Measurements from ENCODE around the gene PIK3CD. TPM values are rescaled to one million over a fixed set of nuclear protein-coding genes. Genes with fewer than 3 reads are reported as not detected.
A peak's percentile ranks its signal among the peaks of the same experiment; 100 is the strongest.
"Not testable (repeated sequence)": the region's sequence is repeated elsewhere in the genome, so short reads cannot be mapped to it uniquely, and the experiment has no call there.

The PIK3CD gene
- total RNA-seq, 2 donors from 2014 or later, result 177 to 204 TPM

GRCh38 chr1:9671377-9672140 is 20.0 kb downstream of the PIK3CD start:
- H3K9me3 ChIP-seq (ENCODE audit: control insufficient read depth, low read length, poor library complexity, severe bottlenecking), result no peaks in the 10 kb centered on the region
- no peak for DNase-seq
- Mint-ChIP-seq H3K27ac (peak overlapping the region; percentile 32), H3K4me1 (peaks cover 35% of the 10 kb centered on the region), H3K27me3 (no peaks in the 10 kb centered on the region), H3K4me3 (no peak overlapping the region), H3K36me3 (ENCODE audit: low read depth) (no peaks in the 10 kb centered on the region)
- ATAC-seq, result peak; percentile 20

- DNase-seq (no peak), ATAC-seq (no peak)
- H3K9me3 ChIP-seq (ENCODE audit: control insufficient read depth, low read length, poor library complexity, severe bottlenecking), result no peaks in the 10 kb centered on the region
- H3K36me3 Mint-ChIP-seq (ENCODE audit: low read depth), result peaks cover 4% of the 10 kb centered on the region
- H3K4me1 Mint-ChIP-seq, result peaks cover 42% of the 10 kb centered on the region
- H3K27me3 Mint-ChIP-seq, result no peaks in the 10 kb centered on the region
- H3K4me3 Mint-ChIP-seq, result no peak overlapping the region
- H3K27ac Mint-ChIP-seq, result peak overlapping the region; percentile 74
Observed at GRCh38 chr1:9672444-9672843, 20.9 kb downstream of the PIK3CD start.

- H3K4me1 Mint-ChIP-seq, result peaks cover 46% of the 10 kb centered on the region
- DNase-seq (no peak), ATAC-seq (no peak)
- H3K9me3 ChIP-seq (ENCODE audit: control insufficient read depth, low read length, poor library complexity, severe bottlenecking), result no peaks in the 10 kb centered on the region
- no peaks in the 10 kb centered on the region for H3K27me3 Mint-ChIP-seq
- H3K36me3 Mint-ChIP-seq (ENCODE audit: low read depth), result peaks cover 4% of the 10 kb centered on the region
- no peak overlapping the region for H3K4me3 Mint-ChIP-seq
- peak overlapping the region; percentile 81 for H3K27ac Mint-ChIP-seq
Observed at GRCh38 chr1:9675393-9675792, 23.9 kb downstream of the PIK3CD start.

GRCh38 chr1:9676128-9676527 is 24.6 kb downstream of the PIK3CD start:
- DNase-seq; H3K4me3 Mint-ChIP-seq; ATAC-seq; H3K36me3 Mint-ChIP-seq (ENCODE audit: low read depth); H3K9me3 ChIP-seq (ENCODE audit: control insufficient read depth, low read length, poor library complexity, severe bottlenecking); H3K27me3 Mint-ChIP-seq: not testable (repeated sequence)
- H3K27ac Mint-ChIP-seq, result peak overlapping the region; percentile 81
- peaks cover 44% of the 10 kb centered on the region for H3K4me1 Mint-ChIP-seq

GRCh38 chr1:9676815-9677393 is 25.4 kb downstream of the PIK3CD start:
- Mint-ChIP-seq H3K27me3 (no peaks in the 10 kb centered on the region), H3K36me3 (ENCODE audit: low read depth) (peaks cover 4% of the 10 kb centered on the region), H3K4me3 (peak overlapping the region; percentile 49), H3K4me1 (peaks cover 42% of the 10 kb centered on the region), H3K27ac (peak overlapping the region; percentile 81)
- DNase-seq (no peak), ATAC-seq (no peak)
- H3K9me3 ChIP-seq (ENCODE audit: control insufficient read depth, low read length, poor library complexity, severe bottlenecking), result no peaks in the 10 kb centered on the region

- H3K36me3 Mint-ChIP-seq (ENCODE audit: low read depth), result peaks cover 4% of the 10 kb centered on the region
- H3K27ac Mint-ChIP-seq, result peak overlapping the region; percentile 72
- DNase-seq, result no peak
- H3K27me3 Mint-ChIP-seq, result no peaks in the 10 kb centered on the region
- no peak for ATAC-seq
- no peak overlapping the region for H3K4me3 Mint-ChIP-seq
- H3K4me1 Mint-ChIP-seq, result peaks cover 38% of the 10 kb centered on the region
- no peaks in the 10 kb centered on the region for H3K9me3 ChIP-seq (ENCODE audit: control insufficient read depth, low read length, poor library complexity, severe bottlenecking)
Observed at GRCh38 chr1:9680091-9680490, 28.6 kb downstream of the PIK3CD start.

GRCh38 chr1:9680828-9681227 is 29.3 kb downstream of the PIK3CD start:
- Mint-ChIP-seq H3K27ac (peak overlapping the region; percentile 60), H3K27me3 (no peaks in the 10 kb centered on the region), H3K4me1 (peaks cover 41% of the 10 kb centered on the region), H3K4me3 (no peak overlapping the region), H3K36me3 (ENCODE audit: low read depth) (peaks cover 4% of the 10 kb centered on the region)
- DNase-seq, result no peak
- ATAC-seq, result no peak
- H3K9me3 ChIP-seq (ENCODE audit: control insufficient read depth, low read length, poor library complexity, severe bottlenecking), result no peaks in the 10 kb centered on the region

- Mint-ChIP-seq H3K27me3 (no peaks in the 10 kb centered on the region), H3K36me3 (ENCODE audit: low read depth) (no peaks in the 10 kb centered on the region), H3K4me3 (no peak overlapping the region), H3K4me1 (peaks cover 30% of the 10 kb centered on the region), H3K27ac (peak overlapping the region; percentile 84)
- ATAC-seq, result no peak
- DNase-seq, result no peak
- H3K9me3 ChIP-seq (ENCODE audit: control insufficient read depth, low read length, poor library complexity, severe bottlenecking), result no peaks in the 10 kb centered on the region
Observed at GRCh38 chr1:9684801-9685200, 33.3 kb downstream of the PIK3CD start.

- DNase-seq (peak in 2 of 3 donors; percentile 62 to 69), ATAC-seq (peak; percentile 39)
- no peaks in the 10 kb centered on the region for H3K9me3 ChIP-seq (ENCODE audit: control insufficient read depth, low read length, poor library complexity, severe bottlenecking)
- Mint-ChIP-seq H3K27me3 (no peaks in the 10 kb centered on the region), H3K27ac (peak overlapping the region; percentile 53), H3K4me3 (peak overlapping the region; percentile 83), H3K36me3 (ENCODE audit: low read depth) (no peaks in the 10 kb centered on the region), H3K4me1 (peaks cover 45% of the 10 kb centered on the region)
Observed at GRCh38 chr1:9687120-9687873, 35.8 kb downstream of the PIK3CD start.

GRCh38 chr1:9687874-9688582 is 36.5 kb downstream of the PIK3CD start:
- Mint-ChIP-seq H3K4me1 (peaks cover 48% of the 10 kb centered on the region), H3K36me3 (ENCODE audit: low read depth) (no peaks in the 10 kb centered on the region), H3K4me3 (peak overlapping the region; percentile 83), H3K27me3 (no peaks in the 10 kb centered on the region), H3K27ac (peak overlapping the region; percentile 34)
- DNase-seq (no peak), ATAC-seq (no peak)
- H3K9me3 ChIP-seq (ENCODE audit: control insufficient read depth, low read length, poor library complexity, severe bottlenecking), result no peaks in the 10 kb centered on the region

GRCh38 chr1:9688599-9688998 is 37.1 kb downstream of the PIK3CD start:
- Mint-ChIP-seq H3K4me1 (peaks cover 46% of the 10 kb centered on the region), H3K4me3 (peak overlapping the region; percentile 83), H3K27me3 (no peaks in the 10 kb centered on the region), H3K27ac (peak overlapping the region; percentile 34), H3K36me3 (ENCODE audit: low read depth) (no peaks in the 10 kb centered on the region)
- ATAC-seq (no peak), DNase-seq (no peak)
- no peaks in the 10 kb centered on the region for H3K9me3 ChIP-seq (ENCODE audit: control insufficient read depth, low read length, poor library complexity, severe bottlenecking)

- ATAC-seq (peak; percentile 90), DNase-seq (peak; percentile 80 to 87 (median 80))
- Mint-ChIP-seq H3K36me3 (ENCODE audit: low read depth) (no peaks in the 10 kb centered on the region), H3K27me3 (no peaks in the 10 kb centered on the region), H3K4me1 (peaks cover 48% of the 10 kb centered on the region), H3K4me3 (peak overlapping the region; percentile 83), H3K27ac (peak overlapping the region; percentile 34)
- H3K9me3 ChIP-seq (ENCODE audit: control insufficient read depth, low read length, poor library complexity, severe bottlenecking), result no peaks in the 10 kb centered on the region
Observed at GRCh38 chr1:9689011-9689706, 37.6 kb downstream of the PIK3CD start.
